NCI-H2081 treated with DMSO at 0.1 percent for 48 hours (cell line): ENCODE results near the gene CA10.
A peak's percentile ranks its signal among the peaks of the same experiment; 100 is the strongest.

Experiments used
- DNase-seq: peaks from one replicate; lab custom pipeline; 2025; lab: John Stamatoyannopoulos, UW

The CA10 gene

DNA sequence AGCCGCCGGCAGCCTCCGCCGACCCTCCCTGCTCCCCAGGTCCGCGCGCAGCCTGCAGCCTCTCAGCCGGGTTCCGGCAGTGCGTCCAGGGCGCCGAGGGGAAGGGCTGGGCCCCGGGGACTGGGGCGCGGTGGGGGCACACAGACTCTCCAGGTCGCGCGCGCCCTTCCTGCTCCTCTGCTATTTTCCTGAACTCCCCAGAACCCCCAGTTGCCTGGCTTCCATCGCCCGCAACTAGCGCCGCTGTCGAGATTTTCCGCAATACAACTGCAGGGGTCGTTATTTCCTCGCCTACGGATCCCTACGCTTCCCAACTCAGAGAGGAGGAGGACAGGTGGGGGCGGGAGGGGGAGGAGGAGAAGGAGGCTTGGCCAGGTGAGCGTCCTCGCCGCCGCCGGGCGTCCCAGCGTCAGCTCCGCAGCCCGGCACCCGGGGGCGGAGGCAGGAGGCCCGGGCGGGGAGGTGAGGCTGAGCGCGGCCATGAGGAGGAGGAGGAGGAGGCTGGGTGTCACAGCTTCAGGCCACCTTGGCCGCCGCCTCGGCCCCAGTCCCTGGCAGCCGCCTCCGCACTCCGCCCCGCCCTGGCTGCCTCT lies at the start of gene CA10:
TSS of gene CA10 (minus strand) at position 265 of the 593 bp plus-strand sequence.
- no peak for DNase-seq

GRCh38 chr17:52207796-52208195 lies 49.3 kb upstream of the CA10 start:
- no peak for DNase-seq

DNA sequence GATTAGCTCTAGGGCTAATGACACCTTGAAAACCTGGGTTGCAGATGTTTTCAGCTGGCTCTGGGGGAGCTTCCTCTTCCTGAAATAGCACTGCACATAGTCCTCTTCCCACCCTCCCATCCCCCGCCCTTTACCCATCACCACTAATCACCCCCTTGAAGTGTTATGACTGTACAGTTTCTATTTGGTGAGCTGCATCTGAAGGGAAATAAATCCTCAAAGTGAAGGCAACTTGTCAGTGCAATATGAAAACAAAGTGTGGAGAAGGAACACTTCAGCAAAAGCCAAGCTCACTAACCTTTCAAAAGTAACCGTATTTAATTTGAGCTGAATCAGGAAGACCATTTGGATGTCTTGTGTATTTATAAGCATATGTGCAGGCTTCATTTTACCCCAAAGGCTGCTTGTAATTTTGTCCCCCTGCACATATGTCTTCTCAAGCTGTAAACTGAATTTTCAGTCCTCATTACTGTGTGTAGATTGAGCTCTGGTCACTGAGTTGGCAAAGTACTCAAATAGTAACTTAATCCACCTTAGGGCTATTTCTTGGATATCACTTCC lies 44.1 kb upstream of the CA10 start:
- no peak for DNase-seq

- no peak for DNase-seq
These were observed 43.4 kb upstream of the CA10 start for GRCh38 chr17:52201767-52202519.

- no peak for DNase-seq
These were observed 33.0 kb upstream of the CA10 start for GRCh38 chr17:52191491-52191890.

GRCh38 chr17:52181782-52182181 lies 23.3 kb upstream of the CA10 start:
- DNase-seq, result peak; percentile 91

- no peak for DNase-seq
These were observed 19.5 kb upstream of the CA10 start for GRCh38 chr17:52178012-52178411.

GRCh38 chr17:52170963-52171572 lies 12.6 kb upstream of the CA10 start:
- peak; percentile 30 for DNase-seq

GRCh38 chr17:52160136-52160567 lies 1.6 kb upstream of the CA10 start:
- DNase-seq, result no peak

GRCh38 chr17:52159246-52160135 lies 977 bp upstream of the CA10 start:
- DNase-seq, result no peak

- no peak for DNase-seq
These were observed 688 bp downstream of the CA10 start for GRCh38 chr17:52157603-52158449.

- no peak for DNase-seq
These were observed 1.6 kb downstream of the CA10 start for GRCh38 chr17:52156576-52157570.

DNA sequence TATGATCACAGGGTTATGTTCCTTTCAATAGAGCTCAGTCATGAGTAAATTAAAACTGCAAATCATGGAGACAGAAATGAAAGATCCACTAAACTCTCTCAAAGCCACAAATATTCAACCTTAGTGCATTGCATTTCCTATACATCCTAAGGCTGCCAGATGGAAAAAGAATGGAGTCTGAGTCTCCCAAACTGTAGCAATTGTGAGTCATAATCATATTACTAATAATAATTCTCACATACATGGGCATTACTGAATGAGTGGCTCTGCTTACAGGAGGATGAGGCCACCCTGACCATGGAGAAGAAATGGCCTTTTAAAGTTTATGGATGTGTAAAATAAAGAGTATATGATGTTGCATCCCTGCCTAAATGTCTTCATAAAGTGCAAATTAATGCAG lies 3.2 kb downstream of the CA10 start:
- DNase-seq, result no peak

DNA sequence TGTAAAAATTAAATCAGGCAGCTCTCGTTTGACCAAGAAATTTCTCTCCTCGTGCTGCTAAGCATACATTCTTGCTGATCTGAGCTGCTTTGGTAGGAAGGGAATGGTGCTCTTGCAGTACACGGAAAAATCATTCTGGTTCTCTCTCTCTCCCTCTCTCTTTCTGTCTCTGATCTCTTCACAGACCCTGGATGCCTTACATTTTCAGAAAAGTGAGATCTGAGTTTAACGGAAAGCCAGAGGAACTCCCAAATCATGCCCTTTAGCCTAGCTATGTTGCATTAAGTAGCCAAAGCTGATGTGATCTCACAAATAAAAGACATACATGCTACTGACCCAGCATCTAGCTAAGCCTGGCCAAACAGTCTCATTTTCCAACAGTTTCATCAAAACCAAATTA lies 4.0 kb downstream of the CA10 start:
- DNase-seq, result no peak

DNA sequence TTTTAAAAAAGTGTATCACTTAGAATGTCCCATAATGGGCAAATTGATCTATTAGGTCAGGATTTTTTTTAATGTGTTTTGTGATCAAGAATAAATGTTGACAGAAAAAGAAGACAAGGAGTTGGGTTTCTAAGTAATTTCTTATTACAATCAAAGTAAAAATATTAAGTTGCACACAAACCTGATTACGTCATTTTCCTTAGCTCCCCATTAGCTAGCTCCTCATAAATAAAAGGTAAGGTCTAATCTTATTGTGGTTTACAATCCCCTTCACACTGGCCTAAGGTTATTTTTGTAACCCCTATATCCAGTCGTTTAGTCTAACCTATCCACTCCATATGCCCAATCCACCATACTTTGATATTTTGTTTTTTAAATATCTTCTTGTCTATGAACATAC lies 7.6 kb downstream of the CA10 start:
- no peak for DNase-seq

DNA sequence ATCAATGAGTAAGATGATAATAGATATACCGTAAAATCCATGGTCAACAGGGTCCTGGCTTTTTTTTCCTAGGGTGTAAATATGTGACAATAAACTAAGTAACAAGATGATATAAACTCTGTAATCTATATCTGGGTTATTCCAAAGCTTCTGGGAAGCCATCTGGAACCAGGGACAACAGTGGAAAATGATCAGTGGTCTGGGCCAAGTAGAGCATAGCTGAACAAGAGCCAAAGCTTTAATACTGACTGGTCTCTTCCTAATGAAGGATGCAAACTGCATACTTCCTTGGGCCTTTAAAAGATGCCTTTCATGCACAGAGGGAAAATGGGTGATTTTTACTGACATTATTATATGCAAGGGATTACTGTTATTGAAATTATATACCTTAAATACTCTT lies 8.9 kb downstream of the CA10 start:
- no peak for DNase-seq

- peak; percentile 48 for DNase-seq
These were observed 9.6 kb downstream of the CA10 start for GRCh38 chr17:52148969-52149351.

DNA sequence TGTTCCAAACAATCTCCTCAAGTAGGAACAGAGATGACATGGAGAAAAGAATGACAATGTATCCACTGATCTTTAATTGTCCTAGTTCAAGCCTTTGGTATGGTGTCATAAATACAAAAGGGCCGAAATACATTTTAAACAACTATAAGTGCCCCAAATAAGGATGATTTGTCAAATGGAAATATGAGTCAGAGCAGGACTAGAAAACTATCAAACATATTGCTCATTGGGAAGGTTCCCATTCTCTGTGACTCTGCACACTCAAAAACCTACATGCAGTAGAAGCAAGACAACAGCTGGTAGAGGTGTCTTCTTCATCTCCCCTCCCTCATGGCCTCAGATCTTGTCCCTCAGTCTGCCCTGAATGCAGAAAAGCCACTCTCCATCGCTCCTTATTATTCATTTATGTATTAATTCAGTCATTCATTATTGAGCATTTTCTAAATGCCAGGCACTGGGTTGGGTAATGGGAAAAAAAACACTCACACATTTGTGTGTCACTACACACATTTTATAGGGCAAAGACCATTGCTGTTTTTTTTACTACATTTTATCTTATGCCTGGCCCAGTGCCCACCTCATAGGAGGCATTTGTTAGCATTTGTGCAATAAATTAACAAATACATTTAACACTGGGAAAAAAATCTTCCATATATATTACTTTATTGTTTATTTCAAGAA lies 10.1 kb downstream of the CA10 start:
- no peak for DNase-seq

DNA sequence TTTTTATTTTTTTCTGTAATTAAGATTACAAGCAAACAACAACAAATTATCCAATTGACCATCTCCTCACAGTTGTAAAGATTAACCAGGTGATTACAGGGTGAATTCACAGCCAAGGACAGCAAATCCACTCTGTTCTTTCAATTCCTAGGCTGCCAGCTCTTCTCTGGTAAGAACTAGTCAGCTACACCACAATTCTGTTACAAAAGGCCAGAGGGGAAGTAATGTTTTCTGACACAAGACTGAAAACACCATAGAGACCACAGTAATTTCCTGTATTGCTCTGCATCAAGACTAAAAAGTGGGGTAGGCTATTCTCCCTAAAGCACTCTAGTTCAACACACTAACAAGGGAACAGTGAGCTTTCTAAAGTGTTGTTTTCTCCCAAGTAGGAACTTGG lies 10.6 kb downstream of the CA10 start:
- DNase-seq, result no peak
